Astrocyte of the cerebellum (primary cell): ENCODE data around the gene KCNG2.

ENCODE experiments used
- DNase-seq: peaks from one replicate; pipeline ENCODE4 v3.0.0-alpha.2; 2011; ENCODE audit warnings: low read depth
- H3K4me3 ChIP-seq: 2 replicates; pipeline ENCODE4 v1.5.1; 2011; ENCODE audit warnings: mild to moderate bottlenecking, low read depth, low read length, moderate library complexity
- in situ Hi-C: cut with HindIII; loops from 2 replicates; pipeline ENCODE4 v1.10.0; 2017; ENCODE audit warnings: low sequenced_read_pairs
- TF ChIP-seq, protein P1 (sequence below): IDR thresholded peaks from 2 replicates; pipeline ENCODE4 v1.5.1; 2012; ENCODE audit warnings: low read length, low read depth, moderate library complexity, mild to moderate bottlenecking; ENCODE audit errors: missing control alignments

The KCNG2 gene

DNA sequence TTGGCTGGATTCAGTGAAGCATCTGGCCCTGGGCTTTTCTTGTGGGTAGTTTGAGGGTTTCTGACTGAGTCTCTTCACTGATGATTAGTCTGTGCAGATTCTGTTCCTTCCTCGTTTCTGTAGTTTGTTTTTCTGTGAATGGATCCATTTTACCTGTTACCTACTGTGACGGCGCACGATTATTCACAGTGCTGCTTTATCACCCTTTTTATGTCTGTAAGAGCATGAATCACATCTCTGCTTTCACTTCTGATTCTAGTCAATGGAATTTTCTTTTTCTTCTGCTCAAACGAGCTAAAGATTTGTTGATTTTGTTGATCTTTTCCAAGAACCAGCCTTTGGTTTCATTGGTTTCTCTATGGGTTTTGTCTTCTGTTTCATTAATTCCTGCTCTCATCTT, 92.9 kb downstream of the KCNG2 start:
- no peak overlapping the region for H3K4me3 ChIP-seq
- TF ChIP-seq, protein P1, sequence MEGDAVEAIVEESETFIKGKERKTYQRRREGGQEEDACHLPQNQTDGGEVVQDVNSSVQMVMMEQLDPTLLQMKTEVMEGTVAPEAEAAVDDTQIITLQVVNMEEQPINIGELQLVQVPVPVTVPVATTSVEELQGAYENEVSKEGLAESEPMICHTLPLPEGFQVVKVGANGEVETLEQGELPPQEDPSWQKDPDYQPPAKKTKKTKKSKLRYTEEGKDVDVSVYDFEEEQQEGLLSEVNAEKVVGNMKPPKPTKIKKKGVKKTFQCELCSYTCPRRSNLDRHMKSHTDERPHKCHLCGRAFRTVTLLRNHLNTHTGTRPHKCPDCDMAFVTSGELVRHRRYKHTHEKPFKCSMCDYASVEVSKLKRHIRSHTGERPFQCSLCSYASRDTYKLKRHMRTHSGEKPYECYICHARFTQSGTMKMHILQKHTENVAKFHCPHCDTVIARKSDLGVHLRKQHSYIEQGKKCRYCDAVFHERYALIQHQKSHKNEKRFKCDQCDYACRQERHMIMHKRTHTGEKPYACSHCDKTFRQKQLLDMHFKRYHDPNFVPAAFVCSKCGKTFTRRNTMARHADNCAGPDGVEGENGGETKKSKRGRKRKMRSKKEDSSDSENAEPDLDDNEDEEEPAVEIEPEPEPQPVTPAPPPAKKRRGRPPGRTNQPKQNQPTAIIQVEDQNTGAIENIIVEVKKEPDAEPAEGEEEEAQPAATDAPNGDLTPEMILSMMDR: no peak
- in situ Hi-C loops: no loop called here
- DNase-seq: no peak

DNA sequence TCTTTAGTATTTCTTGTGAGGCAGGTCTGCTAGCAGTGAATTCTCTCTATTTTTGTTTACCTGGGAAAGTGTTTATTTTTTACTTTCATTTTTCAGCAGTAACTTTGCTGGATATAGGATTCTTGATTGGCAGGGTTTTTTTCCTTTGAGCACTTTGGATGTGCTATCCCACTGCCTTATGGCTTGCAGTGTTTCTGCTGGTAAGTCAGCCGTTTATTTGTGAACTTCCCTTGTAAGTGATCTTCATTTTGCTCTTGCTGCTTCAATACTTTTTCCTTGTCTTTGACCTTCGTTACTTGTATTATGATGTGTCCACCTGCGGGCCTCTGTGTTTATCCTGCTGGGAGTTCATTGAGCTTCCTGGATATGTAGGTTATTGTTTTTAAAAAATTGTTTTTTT, 99.0 kb downstream of the KCNG2 start:
- TF ChIP-seq, protein P1: no peak
- in situ Hi-C loops: no loop called here
- no peak overlapping the region for H3K4me3 ChIP-seq
- DNase-seq: no peak

DNA sequence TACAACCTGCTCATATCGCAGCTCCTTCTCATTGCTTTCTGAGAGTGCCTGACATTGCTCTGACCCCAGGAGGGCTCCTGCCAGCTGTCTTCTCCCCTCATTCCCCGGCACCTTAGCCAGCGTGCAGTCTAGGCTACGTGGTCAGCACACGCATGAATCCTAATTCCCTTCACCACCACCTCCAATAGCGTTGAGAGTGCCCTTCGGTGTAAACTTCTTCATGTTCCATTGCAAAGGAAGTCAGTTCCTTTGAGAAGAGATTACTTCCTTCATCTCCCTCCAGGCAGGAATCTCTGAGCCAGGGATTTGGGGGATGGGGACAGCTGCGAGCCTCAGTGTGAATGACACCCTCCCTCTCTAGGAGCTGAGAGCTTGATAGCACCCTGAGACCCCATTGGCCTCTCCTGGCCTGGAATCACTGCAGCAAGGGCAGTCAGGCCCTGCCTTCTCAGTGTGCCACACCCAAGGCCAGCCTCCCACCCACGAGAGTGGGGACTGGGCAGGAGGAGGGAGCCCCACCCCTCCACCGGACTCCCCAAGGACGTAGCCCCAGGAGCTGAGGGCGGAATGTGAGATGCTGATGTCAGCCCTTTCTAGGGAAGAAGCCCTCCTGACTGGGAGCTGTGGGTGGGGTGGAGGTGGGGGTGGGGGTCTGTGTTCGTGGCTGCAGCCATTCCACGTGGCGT, 100.3 kb downstream of the KCNG2 start:
- TF ChIP-seq, protein P1: no peak
- in situ Hi-C loops: no loop called here
- no peak overlapping the region for H3K4me3 ChIP-seq
- DNase-seq: no peak

DNA sequence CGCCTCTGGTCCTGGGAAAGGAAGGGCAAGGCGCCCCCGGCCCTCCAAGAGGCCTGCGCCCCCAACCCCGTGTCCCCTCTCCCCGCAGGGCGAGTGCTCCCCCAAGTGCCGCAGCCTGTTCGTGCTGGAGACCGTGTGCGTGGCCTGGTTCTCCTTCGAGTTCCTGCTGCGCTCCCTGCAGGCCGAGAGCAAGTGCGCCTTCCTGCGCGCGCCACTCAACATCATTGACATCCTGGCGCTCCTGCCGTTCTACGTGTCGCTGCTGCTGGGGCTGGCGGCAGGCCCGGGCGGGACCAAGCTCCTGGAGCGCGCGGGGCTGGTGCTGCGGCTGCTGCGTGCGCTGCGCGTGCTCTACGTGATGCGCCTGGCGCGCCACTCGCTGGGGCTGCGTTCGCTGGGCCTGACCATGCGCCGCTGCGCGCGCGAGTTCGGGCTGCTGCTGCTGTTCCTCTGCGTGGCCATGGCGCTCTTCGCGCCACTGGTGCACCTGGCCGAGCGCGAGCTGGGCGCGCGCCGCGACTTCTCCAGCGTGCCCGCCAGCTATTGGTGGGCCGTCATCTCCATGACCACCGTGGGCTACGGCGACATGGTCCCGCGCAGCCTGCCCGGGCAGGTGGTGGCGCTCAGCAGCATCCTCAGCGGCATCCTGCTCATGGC, 101.3 kb downstream of the KCNG2 start:
- in situ Hi-C loops: no loop called here
- no peak overlapping the region for H3K4me3 ChIP-seq
- no peak for DNase-seq
- TF ChIP-seq, protein P1: no peak

DNA sequence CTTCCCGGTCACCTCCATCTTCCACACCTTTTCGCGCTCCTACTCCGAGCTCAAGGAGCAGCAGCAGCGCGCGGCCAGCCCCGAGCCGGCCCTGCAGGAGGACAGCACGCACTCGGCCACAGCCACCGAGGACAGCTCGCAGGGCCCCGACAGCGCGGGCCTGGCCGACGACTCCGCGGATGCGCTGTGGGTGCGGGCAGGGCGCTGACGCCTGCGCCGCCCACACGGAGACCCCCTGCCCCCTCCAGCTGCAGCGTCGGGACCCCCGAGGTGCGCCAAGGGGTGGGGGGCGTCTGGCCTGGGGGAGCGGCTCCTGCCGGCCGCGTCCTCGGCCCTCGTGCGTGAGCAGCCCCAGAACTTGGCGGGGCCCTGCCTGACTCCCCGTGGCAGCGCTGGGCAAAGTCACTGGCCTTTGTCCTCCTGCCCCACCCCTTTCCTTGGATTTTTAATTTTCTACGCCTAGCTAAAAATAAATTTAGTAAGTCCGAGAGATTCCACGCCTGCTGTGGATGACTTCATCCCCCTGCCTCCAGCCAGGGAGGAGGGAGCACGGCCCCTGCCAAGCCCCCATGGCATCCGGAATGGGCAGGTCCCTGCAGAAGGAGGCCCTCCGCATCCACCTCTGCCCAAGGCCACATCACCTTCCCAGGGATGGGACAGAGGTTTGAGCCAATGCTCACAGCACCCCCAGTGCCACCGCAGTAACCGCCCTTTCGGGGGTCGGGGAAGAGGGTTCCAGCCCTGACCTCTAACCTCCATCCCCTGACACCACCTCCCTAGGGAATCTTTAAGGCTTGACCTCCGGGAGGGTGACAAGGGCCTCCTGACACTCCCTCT, 102.1 kb downstream of the KCNG2 start:
- TF ChIP-seq, protein P1: no peak
- in situ Hi-C loops: no loop called here
- DNase-seq: no peak
- H3K4me3 ChIP-seq: no peak overlapping the region
